Stimulated activated effector memory CD8-positive, alpha-beta T cell treated with anti-CD3 and anti-CD28 coated beads, Interleukin-12 subunit alpha, Interleukin-12 subunit beta, amount 100 ng/mL, for 72 hours (primary cell): ENCODE results near the gene AGER.
"Not testable (repeated sequence)": the region's sequence is repeated elsewhere in the genome, so short reads cannot be mapped to it uniquely, and the experiment has no call there.

Experiments used
- ATAC-seq: fragments of 150-1000 bp; cut with Tn5 transposase; 2 replicates; pipeline ENCODE4 v1.10.0; 2021
- DNase-seq, 2 donors: peaks; one replicate each; pipeline ENCODE4 v3.0.0; 2021 to 2022; ENCODE audit warnings: low spot score in 2 of 2
- H3K27ac Mint-ChIP-seq: one replicate; pipeline ENCODE4 v1.8.0; 2022; ENCODE audit warnings: mild to moderate bottlenecking, mixed read lengths
- H3K36me3 Mint-ChIP-seq: one replicate; pipeline ENCODE4 v1.8.0; 2022; ENCODE audit warnings: mild to moderate bottlenecking, mixed read lengths
- H3K4me1 Mint-ChIP-seq: one replicate; pipeline ENCODE4 v1.8.0; 2022; ENCODE audit warnings: mixed read lengths
- H3K4me3 Mint-ChIP-seq: one replicate; pipeline ENCODE4 v1.8.0; 2022; ENCODE audit warnings: mild to moderate bottlenecking, mixed read lengths
- H3K9me3 Mint-ChIP-seq: one replicate; pipeline ENCODE4 v1.8.0; 2022; ENCODE audit warnings: mixed read lengths

AGER gene

DNA sequence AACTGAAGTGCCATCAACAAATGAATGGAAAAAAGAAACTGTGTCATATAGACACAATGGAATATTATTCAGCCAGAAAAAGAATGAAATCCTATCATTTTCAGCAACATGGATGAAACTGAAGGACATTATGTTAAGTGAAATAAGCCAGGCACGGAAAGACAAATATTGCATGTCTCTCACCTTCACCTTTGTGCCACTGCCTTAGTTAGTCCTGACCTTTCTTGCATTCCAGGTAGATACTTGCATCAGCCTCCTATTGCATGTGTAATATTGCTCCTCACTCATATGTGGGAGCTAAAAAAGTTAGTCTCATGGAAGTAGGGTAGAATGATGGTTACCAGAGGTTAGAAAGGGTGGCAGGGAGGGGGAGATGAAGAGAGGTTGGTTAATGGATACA lies 24.9 kb upstream of the AGER start:
- no peaks in the 10 kb centered on the region for H3K4me1 Mint-ChIP-seq
- DNase-seq (no peak), ATAC-seq (no peak)
- H3K4me3 Mint-ChIP-seq, result no peak overlapping the region
- no peaks in the 10 kb centered on the region for H3K36me3 Mint-ChIP-seq
- no peak overlapping the region for H3K27ac Mint-ChIP-seq
- no peaks in the 10 kb centered on the region for H3K9me3 Mint-ChIP-seq

DNA sequence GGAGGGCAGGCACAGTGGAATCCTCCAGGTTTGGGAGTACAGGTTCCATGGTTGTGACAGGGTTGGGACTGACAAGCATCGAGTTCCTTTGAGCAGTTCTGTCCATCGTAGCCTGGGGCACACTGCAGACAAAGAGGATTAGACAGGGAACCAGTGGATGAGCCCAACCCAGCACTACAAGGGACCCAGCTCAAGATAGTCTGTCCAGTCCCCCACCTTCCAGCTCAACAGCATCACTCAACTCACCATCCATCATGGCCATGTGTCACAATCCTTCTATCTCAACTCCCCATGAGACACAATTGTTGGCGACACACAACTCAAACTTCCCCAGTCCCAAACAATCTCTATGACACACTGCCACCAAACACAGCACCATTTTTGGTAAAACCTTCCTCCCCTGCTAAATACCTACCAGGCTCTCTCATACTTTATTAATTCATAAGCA lies 20.2 kb upstream of the AGER start:
- no peak for DNase-seq
- no peaks in the 10 kb centered on the region for H3K4me1 Mint-ChIP-seq
- H3K36me3 Mint-ChIP-seq, result no peaks in the 10 kb centered on the region
- no peak for ATAC-seq
- H3K9me3 Mint-ChIP-seq, result no peaks in the 10 kb centered on the region
- H3K27ac Mint-ChIP-seq, result no peak overlapping the region
- no peak overlapping the region for H3K4me3 Mint-ChIP-seq

DNA sequence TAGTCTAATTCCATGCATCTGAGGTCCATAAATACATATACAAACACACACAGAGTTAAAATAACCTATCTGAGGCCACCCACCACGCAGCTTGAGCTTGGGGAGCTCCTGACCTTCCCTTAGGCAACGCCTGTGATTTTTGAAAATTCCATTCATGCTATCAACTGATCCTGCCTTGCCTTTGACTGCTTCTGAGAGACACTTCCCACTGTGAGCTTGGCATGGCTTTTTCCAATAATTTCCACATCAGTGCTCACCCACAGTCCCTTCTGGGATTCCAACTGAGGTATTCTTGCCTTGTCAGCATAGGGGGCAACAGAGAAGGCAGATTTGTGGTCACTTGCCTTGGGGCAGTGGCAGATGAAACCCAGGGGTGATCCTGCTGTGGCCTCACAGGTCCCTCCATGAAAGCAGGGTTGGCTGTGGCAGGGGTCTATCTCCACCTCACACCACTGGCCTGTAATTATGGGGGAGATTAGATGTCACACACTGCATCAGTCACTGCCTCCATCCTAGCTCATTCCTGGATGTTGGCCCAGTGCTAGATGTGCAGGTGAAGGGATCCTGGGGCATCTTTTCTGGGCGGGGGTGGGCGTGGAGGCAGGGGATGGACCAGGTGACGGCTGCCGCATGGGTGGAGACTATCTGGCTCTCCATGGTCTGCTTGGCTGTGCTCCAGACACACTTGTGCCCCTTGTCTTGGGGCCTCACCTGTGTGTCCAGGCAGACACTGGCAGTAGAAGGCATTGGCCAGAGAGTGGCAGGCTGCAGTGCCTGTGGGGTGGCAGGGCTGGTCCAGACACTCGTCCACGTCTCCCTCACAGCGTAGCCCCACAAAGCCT lies 19.6 kb upstream of the AGER start:
- Mint-ChIP-seq H3K36me3 (no peaks in the 10 kb centered on the region), H3K9me3 (no peaks in the 10 kb centered on the region), H3K27ac (no peak overlapping the region), H3K4me3 (no peak overlapping the region), H3K4me1 (no peaks in the 10 kb centered on the region)
- ATAC-seq (no peak), DNase-seq (no peak)

DNA sequence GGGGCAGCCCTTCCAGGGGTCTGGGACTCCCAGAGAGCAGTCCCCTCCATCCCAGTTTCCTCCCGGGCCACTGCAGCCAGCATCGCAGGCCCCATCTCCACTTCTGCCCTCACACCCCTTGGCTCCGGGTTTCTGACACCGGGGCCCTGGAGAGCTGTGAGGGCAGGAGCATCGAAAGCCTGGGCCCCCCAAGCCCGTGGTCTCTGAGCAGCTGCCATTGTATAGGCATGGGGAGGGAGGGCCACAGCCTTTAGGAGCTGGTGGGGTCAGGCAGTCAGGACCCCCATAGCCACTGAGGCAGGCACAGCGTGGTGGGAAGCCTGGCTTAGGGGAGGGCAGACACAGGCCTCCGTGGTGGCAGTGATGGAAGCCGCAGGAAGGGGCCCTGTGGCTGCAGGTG lies 18.1 kb upstream of the AGER start:
- Mint-ChIP-seq H3K27ac (no peak overlapping the region), H3K9me3 (no peaks in the 10 kb centered on the region), H3K4me3 (no peak overlapping the region), H3K4me1 (peaks cover 1% of the 10 kb centered on the region), H3K36me3 (peaks cover 1% of the 10 kb centered on the region)
- ATAC-seq (no peak), DNase-seq (no peak)

DNA sequence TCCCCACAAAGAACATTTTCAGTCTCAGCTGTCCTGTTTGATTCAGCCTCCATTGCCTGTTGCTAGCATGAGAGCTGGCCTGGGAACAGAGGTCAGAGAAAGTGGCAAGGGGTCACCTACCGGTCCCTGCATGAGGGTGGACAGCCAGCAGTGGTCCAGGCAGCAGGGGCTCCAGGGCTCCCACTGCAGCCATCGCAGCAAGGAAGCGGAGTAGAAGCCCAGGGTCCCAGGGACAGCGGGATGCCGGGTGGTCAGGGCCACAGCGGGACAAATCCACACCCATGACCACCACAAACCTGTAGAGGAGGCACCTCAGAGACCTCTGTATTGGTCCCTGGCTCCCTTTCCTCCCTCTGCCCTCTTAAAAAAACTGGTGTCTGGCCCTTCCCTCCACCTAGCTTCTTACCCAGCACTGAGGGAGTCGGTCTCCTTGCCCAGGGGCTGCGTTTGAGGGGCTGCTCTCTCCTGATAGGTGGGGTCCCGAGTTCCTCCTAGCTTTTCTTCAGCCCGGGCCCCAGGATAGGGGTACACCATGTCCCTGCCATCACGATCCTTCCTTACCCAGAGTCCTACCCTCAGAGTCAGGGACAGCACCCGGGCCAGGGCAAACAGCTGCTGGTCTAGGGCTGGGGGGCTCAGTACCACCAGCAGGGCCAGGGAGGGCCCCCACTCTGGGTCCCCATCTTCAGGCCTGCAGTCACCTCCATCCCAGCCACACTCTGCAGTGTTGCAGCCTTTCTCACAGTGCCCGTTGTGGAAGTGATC lies 16.8 kb upstream of the AGER start:
- ATAC-seq (no peak), DNase-seq (no peak)
- Mint-ChIP-seq H3K27ac (no peak overlapping the region), H3K4me1 (peaks cover 14% of the 10 kb centered on the region), H3K36me3 (peaks cover 14% of the 10 kb centered on the region), H3K9me3 (no peaks in the 10 kb centered on the region), H3K4me3 (no peak overlapping the region)

DNA sequence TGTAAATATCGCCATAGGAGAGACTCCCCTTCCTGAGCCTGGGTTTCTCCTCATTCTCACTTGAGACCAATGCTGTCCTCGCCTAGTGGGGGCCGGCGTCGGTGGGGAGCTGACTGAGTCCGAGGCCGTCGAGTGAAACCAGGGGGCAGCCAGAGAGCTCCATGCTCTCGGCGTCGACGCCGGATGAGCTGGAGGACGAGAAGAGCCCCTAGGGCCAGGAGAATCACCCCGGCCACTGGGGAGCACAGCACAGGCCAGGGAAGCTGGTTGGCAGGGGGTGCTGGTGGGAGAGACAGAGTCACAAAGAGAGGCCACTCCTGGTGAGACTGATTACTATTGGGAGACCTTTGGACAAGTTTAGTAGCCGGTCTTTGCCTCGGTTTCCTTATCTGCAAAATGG lies 14.8 kb upstream of the AGER start:
- Mint-ChIP-seq H3K9me3 (no peaks in the 10 kb centered on the region), H3K36me3 (peaks cover 19% of the 10 kb centered on the region), H3K4me1 (peaks cover 32% of the 10 kb centered on the region), H3K27ac (no peak overlapping the region), H3K4me3 (no peak overlapping the region)
- DNase-seq, result no peak
- no peak for ATAC-seq

DNA sequence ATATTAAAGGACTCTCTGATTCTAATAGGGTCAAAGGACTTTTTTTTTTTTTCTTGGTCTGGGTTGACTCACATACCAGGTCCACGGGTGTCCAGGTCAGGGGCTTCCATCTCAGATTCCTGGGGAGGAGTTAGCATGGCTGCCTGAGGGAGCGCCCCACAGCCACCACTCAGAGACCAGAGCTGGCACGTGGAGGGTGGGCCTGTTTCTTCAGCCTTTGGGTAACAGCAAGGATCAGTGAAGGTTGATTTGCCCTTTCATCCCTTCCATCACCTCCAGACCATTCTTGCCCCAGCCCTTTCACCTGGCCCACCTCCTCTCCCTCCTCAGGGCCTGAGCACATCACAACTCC lies 14.3 kb upstream of the AGER start:
- ATAC-seq (no peak), DNase-seq (no peak)
- Mint-ChIP-seq H3K9me3 (no peaks in the 10 kb centered on the region), H3K27ac (no peak overlapping the region), H3K4me1 (peaks cover 37% of the 10 kb centered on the region), H3K36me3 (peaks cover 19% of the 10 kb centered on the region), H3K4me3 (no peak overlapping the region)

DNA sequence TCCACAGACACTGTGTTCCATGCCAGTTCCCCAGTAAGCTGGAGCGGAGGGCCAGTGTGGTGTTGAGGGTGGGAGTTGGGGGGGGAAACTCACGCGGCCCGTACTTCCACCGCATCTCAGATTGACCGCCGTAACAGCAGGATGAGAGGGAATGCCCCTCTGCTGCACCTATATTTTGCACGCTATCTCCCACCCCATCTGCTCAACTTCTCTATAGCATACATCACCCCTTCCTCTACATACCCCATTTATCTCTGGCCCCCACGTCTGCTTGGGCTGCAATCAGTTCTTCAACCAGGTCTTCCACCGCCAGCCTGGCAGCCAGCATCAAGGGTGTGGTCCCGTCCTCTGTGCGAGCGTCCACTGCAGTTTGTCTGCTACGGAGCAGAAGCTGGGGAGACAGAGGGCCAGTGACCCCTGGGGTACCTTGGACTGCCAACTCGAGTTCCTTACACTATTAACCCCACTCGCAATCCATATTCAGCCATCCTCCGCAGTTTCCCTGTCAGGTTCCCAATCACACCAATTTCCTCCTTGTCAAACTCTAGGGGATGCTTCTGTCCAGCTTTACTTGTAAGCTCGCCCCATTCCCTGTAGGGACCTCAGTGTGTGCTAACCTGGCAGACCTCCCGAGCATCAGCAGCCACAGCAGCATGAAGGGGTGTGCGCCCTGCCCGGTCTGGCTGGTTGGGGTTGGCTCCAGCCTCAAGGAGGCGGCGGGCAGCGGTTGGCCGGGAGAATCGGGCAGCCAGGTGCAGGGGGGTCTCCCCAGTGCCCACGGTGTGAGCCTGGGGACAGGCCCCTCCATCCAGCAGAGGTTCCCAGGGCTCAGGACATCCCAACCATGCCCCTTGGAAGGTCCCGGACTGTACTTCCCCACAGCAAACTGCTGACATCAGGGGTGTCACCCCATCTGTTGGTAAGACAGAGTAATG lies 12.9 kb upstream of the AGER start:
- H3K36me3 Mint-ChIP-seq, result peaks cover 28% of the 10 kb centered on the region
- H3K27ac Mint-ChIP-seq, result peak overlapping the region; percentile 99
- H3K4me1 Mint-ChIP-seq, result peaks cover 51% of the 10 kb centered on the region
- ATAC-seq, result no peak
- no peak for DNase-seq
- peak overlapping the region; percentile 99 for H3K4me3 Mint-ChIP-seq
- H3K9me3 Mint-ChIP-seq, result no peaks in the 10 kb centered on the region

DNA sequence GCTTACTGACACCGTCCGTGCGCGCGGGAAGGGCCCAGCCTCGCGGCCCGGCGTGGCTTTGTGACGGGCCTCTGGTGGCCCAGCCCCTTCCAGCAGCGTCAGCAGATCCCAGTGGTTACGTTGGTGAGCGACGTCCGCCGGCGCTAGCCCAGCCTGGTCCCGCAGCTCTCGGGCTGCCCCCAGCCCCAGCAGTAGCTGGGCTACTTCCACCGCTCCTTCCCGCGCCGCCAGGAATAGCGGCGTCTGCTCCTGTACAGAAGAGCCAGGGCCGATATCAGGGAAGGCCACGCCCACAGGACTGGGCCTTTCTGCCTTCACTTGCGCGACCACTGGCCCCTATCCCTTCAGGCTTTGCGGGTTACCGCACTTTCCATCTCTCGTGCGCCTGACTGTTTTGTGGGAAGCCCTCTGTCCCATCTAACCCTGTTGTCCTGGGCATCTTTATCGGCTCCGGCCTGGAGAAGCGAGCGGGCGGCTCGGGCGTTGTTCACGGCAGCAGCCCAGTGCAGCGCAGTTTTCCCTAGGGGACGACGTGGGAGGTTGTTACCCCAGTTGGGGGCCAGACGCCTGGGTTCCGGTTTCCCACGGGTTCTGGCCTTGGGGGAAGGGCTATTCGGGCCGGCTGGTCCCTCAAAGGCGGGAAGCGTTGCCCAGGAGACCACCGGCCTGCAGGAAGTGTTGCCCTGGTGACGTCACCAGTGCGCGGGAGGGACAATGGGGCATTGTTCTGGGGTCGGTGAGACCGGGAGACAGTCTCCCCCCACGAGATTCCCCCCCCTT lies 12.0 kb upstream of the AGER start:
- ATAC-seq, result peak; percentile 90
- no peaks in the 10 kb centered on the region for H3K9me3 Mint-ChIP-seq
- H3K36me3 Mint-ChIP-seq, result peaks cover 36% of the 10 kb centered on the region
- DNase-seq, result peak; percentile 53 to 86
- peaks cover 59% of the 10 kb centered on the region for H3K4me1 Mint-ChIP-seq
- peak overlapping the region; percentile 99 for H3K27ac Mint-ChIP-seq
- peak overlapping the region; percentile 99 for H3K4me3 Mint-ChIP-seq

DNA sequence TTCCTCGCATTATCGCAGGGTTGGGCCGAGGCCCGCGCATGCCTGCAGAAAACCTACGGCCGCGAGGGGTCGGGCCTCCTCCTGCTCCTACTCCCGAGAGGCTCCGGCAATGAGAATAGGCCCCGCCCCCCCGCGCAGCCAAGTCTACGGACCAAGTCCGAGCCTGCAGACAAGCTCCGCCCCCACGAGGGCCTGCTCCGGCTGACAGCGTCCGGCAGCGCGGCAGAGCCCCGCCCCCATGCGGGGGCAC lies 11.5 kb upstream of the AGER start:
- Mint-ChIP-seq H3K4me3 (peak overlapping the region; percentile 99), H3K27ac (peak overlapping the region; percentile 99), H3K36me3 (peaks cover 41% of the 10 kb centered on the region), H3K9me3 (no peaks in the 10 kb centered on the region), H3K4me1 (peaks cover 63% of the 10 kb centered on the region)
- DNase-seq (peak; percentile 99 to 100), ATAC-seq (peak; percentile 90)

DNA sequence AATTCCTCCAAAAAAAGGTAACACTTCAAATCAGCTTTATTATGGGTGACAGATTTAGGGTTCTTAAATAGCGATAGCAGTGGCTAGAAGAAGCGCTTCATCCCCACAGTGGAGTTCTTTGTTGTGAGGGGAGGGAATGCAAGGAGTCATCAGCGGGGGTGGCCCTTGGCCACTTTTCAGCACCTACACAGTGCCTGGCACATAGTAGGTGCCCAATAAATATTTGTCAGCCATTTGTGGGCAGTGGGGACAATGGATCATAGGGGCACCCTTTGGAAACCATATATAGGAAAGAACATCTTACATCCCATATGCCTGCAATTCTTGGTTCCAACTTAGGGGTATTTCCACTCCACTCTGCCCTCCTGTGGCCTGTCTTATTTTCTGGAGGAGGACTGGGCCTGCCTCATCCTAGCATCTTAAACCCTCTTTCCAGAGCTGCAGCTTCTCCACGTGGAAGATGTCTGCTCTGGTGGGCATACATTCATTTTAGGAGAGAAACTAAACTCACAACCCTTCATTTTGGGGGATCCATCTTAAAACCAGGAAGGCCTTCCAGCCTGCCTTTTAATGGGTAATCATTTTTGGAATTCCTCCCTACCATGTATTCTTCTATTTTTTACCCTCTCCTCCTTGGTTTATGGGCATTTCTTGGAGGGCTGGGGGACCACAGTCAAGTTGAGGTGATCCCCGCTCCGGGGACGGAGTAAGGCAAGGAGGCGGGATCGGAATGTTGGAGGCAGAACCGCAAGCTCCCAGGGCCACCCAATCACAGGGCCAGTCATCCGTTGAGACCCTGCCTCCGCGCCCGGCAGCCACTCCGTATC lies 11.0 kb upstream of the AGER start:
- Mint-ChIP-seq H3K9me3 (no peaks in the 10 kb centered on the region), H3K4me3 (peak overlapping the region; percentile 99), H3K4me1 (peaks cover 63% of the 10 kb centered on the region), H3K36me3 (peaks cover 47% of the 10 kb centered on the region), H3K27ac (peak overlapping the region; percentile 99)
- no peak for DNase-seq
- peak; percentile 4 for ATAC-seq

DNA sequence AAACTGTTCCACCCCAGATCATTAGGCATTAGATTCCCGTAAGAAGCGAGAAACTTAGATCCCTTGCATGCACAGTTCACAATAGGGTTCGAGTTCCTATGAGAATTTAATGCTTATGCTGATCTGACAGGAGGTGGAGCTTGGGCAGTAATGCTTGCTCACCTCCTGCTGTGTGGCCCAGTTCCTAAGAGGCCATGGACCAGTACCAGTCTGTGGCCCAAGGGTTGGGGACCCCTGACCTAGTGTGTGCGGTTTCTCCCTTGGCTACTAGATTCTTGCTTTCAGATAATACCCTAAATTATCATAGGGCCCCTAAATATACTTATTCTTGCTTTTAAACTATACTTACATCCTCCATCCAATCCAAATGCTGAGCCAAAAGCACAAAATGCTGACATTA lies 10.3 kb upstream of the AGER start:
- Mint-ChIP-seq H3K4me3 (peak overlapping the region; percentile 99), H3K4me1 (peaks cover 64% of the 10 kb centered on the region), H3K27ac (peak overlapping the region; percentile 99)

DNA sequence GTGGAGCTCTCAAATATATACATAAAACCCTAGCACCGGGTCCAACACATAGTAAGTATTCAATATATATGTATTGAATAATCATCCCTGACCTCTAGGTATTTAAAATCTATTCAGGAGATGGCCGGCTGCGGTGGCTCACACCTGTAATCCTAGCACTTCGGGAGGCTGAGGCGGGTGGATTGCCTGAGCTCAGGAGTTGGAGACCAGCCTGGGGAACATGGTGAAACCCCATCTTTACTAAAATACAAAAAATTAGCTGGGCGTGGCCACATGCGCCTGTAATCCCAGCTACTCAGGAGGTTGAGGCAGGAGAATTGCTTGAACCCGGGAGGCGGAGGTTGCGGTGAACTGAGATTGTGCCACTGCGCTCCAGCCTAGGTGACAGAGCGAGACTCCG lies 9.0 kb upstream of the AGER start:
- ATAC-seq, H3K9me3 Mint-ChIP-seq, DNase-seq: not testable (repeated sequence)
- peak overlapping the region; percentile 99 for H3K27ac Mint-ChIP-seq
- H3K4me3 Mint-ChIP-seq, result peak overlapping the region; percentile 99
- H3K4me1 Mint-ChIP-seq, result peaks cover 77% of the 10 kb centered on the region
- peaks cover 63% of the 10 kb centered on the region for H3K36me3 Mint-ChIP-seq

More for the DNA sequence above, 10.3 kb upstream of the AGER start:
- Mint-ChIP-seq H3K36me3 (peaks cover 50% of the 10 kb centered on the region), H3K9me3 (no peaks in the 10 kb centered on the region)
- ATAC-seq (no peak), DNase-seq (no peak)

DNA sequence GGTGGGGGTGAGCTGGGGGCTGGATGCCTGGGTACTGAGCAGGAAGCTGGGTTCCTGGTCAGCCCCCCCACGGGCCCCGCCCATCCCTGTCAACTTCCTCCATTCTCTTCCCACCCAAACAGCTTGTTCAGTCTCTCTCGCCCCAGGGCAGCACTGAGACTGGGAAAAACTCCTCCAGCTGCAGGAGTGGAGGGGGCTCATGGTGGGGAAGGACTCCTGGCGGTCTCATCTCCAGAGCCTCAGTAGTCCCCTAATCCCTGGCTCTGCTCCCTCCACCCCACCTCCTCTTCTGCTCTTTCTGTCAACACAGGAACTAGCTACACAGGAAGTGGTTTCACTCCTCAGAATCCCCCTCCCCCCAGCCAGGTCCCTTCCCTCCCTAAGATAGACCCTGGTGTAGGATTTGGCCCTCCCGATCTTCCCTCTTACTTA lies 8.6 kb upstream of the AGER start, which contains the start of gene GPSM3:
TSS of gene GPSM3 (minus strand) at position 36 of the 432 bp plus-strand sequence. CDS start 130 bp downstream, outside the sequence.
- Mint-ChIP-seq H3K9me3 (no peaks in the 10 kb centered on the region), H3K36me3 (peaks cover 66% of the 10 kb centered on the region), H3K4me3 (peak within 1 kb of the TSS; percentile 99), H3K27ac (peak within 1 kb of the TSS; percentile 99), H3K4me1 (peaks cover 80% of the 10 kb centered on the region)
- ATAC-seq, result no peak
- DNase-seq, result no peak
